HG03565 (cell line): ENCODE data around the gene SUPT7L.
A peak's percentile ranks its signal among the peaks of the same experiment; 100 is the strongest.
"Not testable (repeated sequence)": the region's sequence is repeated elsewhere in the genome, so short reads cannot be mapped to it uniquely, and the experiment has no call there.

Experiments
- ATAC-seq: cut with Tn5 transposase; IDR thresholded peaks from one replicate; pipeline ENCODE4 v1.9.1; 2021; ENCODE audit warnings: mild to moderate bottlenecking, moderate library complexity; ENCODE audit not compliant: unreplicated experiment

Gene SUPT7L

GRCh38 chr2:27640722-27641245, 22.6 kb downstream of the SUPT7L start:
- no peak for ATAC-seq

- no peak for ATAC-seq
Observed at GRCh38 chr2:27638709-27639108, 24.7 kb downstream of the SUPT7L start.

- no peak for ATAC-seq
Observed at GRCh38 chr2:27638037-27638637, 25.3 kb downstream of the SUPT7L start.

GRCh38 chr2:27636766-27637165, 26.6 kb downstream of the SUPT7L start:
- no peak for ATAC-seq

- no peak for ATAC-seq
Observed at GRCh38 chr2:27634291-27634690, 29.1 kb downstream of the SUPT7L start.

- not testable (repeated sequence) for ATAC-seq
Observed at GRCh38 chr2:27630257-27630656, 33.2 kb downstream of the SUPT7L start.

- peak; percentile 90 for ATAC-seq
Observed at GRCh38 chr2:27628767-27629709, 34.4 kb downstream of the SUPT7L start, which contains the start of the genes CCDC121 and GPN1. TSS of gene CCDC121 (minus strand) at chr2:27629012. CDS start at chr2:27627799, 1,213 bp downstream. TSS of gene GPN1 (plus strand) at chr2:27629050. CDS start at chr2:27629059, 9 bp downstream.

GRCh38 chr2:27627963-27628766, 35.2 kb downstream of the SUPT7L start:
- no peak for ATAC-seq

- ATAC-seq = not testable (repeated sequence)
Observed at GRCh38 chr2:27626921-27627320, 36.5 kb downstream of the SUPT7L start.

- not testable (repeated sequence) for ATAC-seq
Observed at GRCh38 chr2:27626323-27626722, 37.1 kb downstream of the SUPT7L start.

- ATAC-seq = no peak
Observed at GRCh38 chr2:27624943-27625342, 38.5 kb downstream of the SUPT7L start.

GRCh38 chr2:27622921-27623384, 40.5 kb downstream of the SUPT7L start:
- no peak for ATAC-seq

GRCh38 chr2:27621524-27621923, 41.9 kb downstream of the SUPT7L start:
- ATAC-seq = no peak

GRCh38 chr2:27615316-27615715, 48.1 kb downstream of the SUPT7L start:
- no peak for ATAC-seq

GRCh38 chr2:27613985-27614384, 49.4 kb downstream of the SUPT7L start:
- ATAC-seq = no peak

- ATAC-seq = no peak
Observed at GRCh38 chr2:27606611-27607010, 56.8 kb downstream of the SUPT7L start.
